ENCODE measurements around the gene METTL15. TPM values are rescaled to one million over a fixed set of nuclear protein-coding genes. Genes with fewer than 3 reads are reported as not detected.
"Not testable (repeated sequence)": the region's sequence is repeated elsewhere in the genome, so short reads cannot be mapped to it uniquely, and the experiment has no call there.

The METTL15 gene
- total RNA-seq, 2 experiments from 2014 or later, result 12.3 to 12.4 TPM

- Mint-ChIP-seq H3K36me3 (ENCODE audit: low read depth) (peaks cover 6% of the 10 kb centered on the region), H3K27me3 (no peaks in the 10 kb centered on the region), H3K27ac (no peak overlapping the region), H3K4me3 (no peak overlapping the region), H3K9me3 (no peaks in the 10 kb centered on the region), H3K4me1 (peaks cover 3% of the 10 kb centered on the region)
- DNase-seq, result no peak
- CTCF ChIA-PET, result no interaction called here
- POLR2A ChIA-PET, result no interaction called here
Observed at GRCh38 chr11:28117712-28118111, 9.5 kb downstream of the METTL15 start.

GRCh38 chr11:28123151-28123581 lies 15.0 kb downstream of the METTL15 start:
- DNase-seq, result no peak
- POLR2A ChIA-PET, result no interaction called here
- Mint-ChIP-seq H3K9me3 (no peaks in the 10 kb centered on the region), H3K27ac (no peak overlapping the region), H3K36me3 (ENCODE audit: low read depth) (peaks cover 13% of the 10 kb centered on the region), H3K4me1 (peaks cover 5% of the 10 kb centered on the region), H3K27me3 (no peaks in the 10 kb centered on the region), H3K4me3 (no peak overlapping the region)
- CTCF ChIA-PET, result interaction anchor here (1.0 kb wide), 1 partner anchor 15 kb away, joined by 3 read pairs; the partner anchor contains the start of genes KIF18A and METTL15

DNA sequence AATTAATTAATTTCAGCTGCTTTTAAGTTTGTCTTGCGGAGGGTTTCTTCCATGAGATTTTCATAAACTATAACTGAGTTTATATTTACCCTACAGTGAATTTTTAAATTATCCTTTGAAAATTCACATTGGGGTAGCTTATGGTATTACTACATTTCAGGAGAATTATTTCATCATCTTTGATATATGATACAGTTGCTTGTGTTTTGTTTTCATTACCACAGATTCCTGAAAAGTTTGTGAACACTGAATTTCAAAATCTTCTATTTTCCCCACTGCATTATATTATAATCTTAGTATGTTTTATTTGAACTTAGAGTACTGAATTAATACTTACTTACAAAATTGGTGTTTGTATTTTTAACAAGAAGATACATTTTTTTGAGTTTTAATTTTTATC lies 24.4 kb downstream of the METTL15 start:
- H3K4me3 Mint-ChIP-seq, result no peak overlapping the region
- H3K36me3 Mint-ChIP-seq (ENCODE audit: low read depth), result peaks cover 23% of the 10 kb centered on the region
- no peak overlapping the region for H3K27ac Mint-ChIP-seq
- no peaks in the 10 kb centered on the region for H3K4me1 Mint-ChIP-seq
- ChIA-PET POLR2A (no interaction called here), CTCF (no interaction called here)
- DNase-seq, result no peak
- H3K27me3 Mint-ChIP-seq, result no peaks in the 10 kb centered on the region
- peaks cover 18% of the 10 kb centered on the region for H3K9me3 Mint-ChIP-seq

- Mint-ChIP-seq H3K27me3 (no peaks in the 10 kb centered on the region), H3K36me3 (ENCODE audit: low read depth) (peaks cover 29% of the 10 kb centered on the region), H3K4me1 (no peaks in the 10 kb centered on the region), H3K9me3 (peaks cover 22% of the 10 kb centered on the region), H3K4me3 (no peak overlapping the region), H3K27ac (no peak overlapping the region)
- CTCF ChIA-PET, result no interaction called here
- DNase-seq, result no peak
- POLR2A ChIA-PET, result no interaction called here
Observed at GRCh38 chr11:28133146-28133545, 25.0 kb downstream of the METTL15 start.

- H3K27me3 Mint-ChIP-seq, POLR2A ChIA-PET, H3K27ac Mint-ChIP-seq, H3K4me3 Mint-ChIP-seq, H3K4me1 Mint-ChIP-seq, CTCF ChIA-PET, DNase-seq: not testable (repeated sequence)
- Mint-ChIP-seq H3K36me3 (ENCODE audit: low read depth) (peaks cover 47% of the 10 kb centered on the region), H3K9me3 (peaks cover 37% of the 10 kb centered on the region)
Observed at GRCh38 chr11:28136157-28136556, 28.0 kb downstream of the METTL15 start.

- DNase-seq, result no peak
- CTCF ChIA-PET, result interaction anchor here (0.6 kb wide), 1 partner anchor 45 kb away, joined by 3 read pairs; no protein-coding TSS in a partner anchor
- peaks cover 38% of the 10 kb centered on the region for H3K9me3 Mint-ChIP-seq
Observed at GRCh38 chr11:28137366-28137765, 29.2 kb downstream of the METTL15 start.

DNA sequence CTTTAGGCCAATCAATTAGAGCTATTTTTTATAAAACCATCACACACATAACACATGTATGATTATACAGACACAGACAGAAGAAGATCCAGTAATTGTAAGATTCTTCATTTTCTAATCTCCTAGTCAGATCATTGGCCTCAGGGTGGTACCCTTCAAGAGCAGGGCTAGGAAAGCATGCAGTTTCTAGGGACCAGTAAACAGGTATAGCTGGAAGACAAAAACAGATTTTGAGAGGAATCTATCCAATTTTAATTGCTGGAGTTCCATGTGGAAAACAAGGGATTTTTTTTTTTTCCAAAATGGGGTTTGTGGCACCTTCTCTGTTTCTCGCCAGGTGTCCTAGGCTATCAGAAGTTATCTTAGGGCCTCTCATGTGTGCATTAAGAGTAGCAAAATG lies 29.6 kb downstream of the METTL15 start:
- DNase-seq, result no peak
- H3K4me3 Mint-ChIP-seq, result no peak overlapping the region
- H3K27ac Mint-ChIP-seq, result no peak overlapping the region
- no peaks in the 10 kb centered on the region for H3K4me1 Mint-ChIP-seq
- ChIA-PET CTCF (interaction anchor here (0.6 kb wide), 1 partner anchor 45 kb away, joined by 3 read pairs; no protein-coding TSS in a partner anchor), POLR2A (no interaction called here)
- H3K27me3 Mint-ChIP-seq, result no peaks in the 10 kb centered on the region
- H3K36me3 Mint-ChIP-seq (ENCODE audit: low read depth), result peaks cover 44% of the 10 kb centered on the region
- H3K9me3 Mint-ChIP-seq, result peaks cover 38% of the 10 kb centered on the region

More at GRCh38 chr11:28137366-28137765, 29.2 kb downstream of the METTL15 start:
- Mint-ChIP-seq H3K27me3 (no peaks in the 10 kb centered on the region), H3K4me1 (no peaks in the 10 kb centered on the region), H3K36me3 (ENCODE audit: low read depth) (peaks cover 44% of the 10 kb centered on the region), H3K4me3 (no peak overlapping the region), H3K27ac (no peak overlapping the region)
- POLR2A ChIA-PET, result no interaction called here

- ChIA-PET POLR2A (no interaction called here), CTCF (no interaction called here)
- peaks cover 33% of the 10 kb centered on the region for H3K9me3 Mint-ChIP-seq
- H3K4me3 Mint-ChIP-seq, result no peak overlapping the region
- peaks cover 42% of the 10 kb centered on the region for H3K36me3 Mint-ChIP-seq (ENCODE audit: low read depth)
- H3K27me3 Mint-ChIP-seq, result no peaks in the 10 kb centered on the region
- H3K27ac Mint-ChIP-seq, result no peak overlapping the region
- no peak for DNase-seq
- no peaks in the 10 kb centered on the region for H3K4me1 Mint-ChIP-seq
Observed at GRCh38 chr11:28139841-28140415, 31.7 kb downstream of the METTL15 start.

- H3K9me3 Mint-ChIP-seq, result peaks cover 31% of the 10 kb centered on the region
- CTCF ChIA-PET, result no interaction called here
Observed at GRCh38 chr11:28140689-28141455, 32.7 kb downstream of the METTL15 start.

GRCh38 chr11:28142724-28143123 lies 34.5 kb downstream of the METTL15 start:
- Mint-ChIP-seq H3K4me1 (peaks cover 2% of the 10 kb centered on the region), H3K4me3 (no peak overlapping the region), H3K9me3 (peaks cover 19% of the 10 kb centered on the region), H3K27ac (no peak overlapping the region), H3K27me3 (no peaks in the 10 kb centered on the region), H3K36me3 (ENCODE audit: low read depth) (peaks cover 25% of the 10 kb centered on the region)
- CTCF ChIA-PET, result no interaction called here
- DNase-seq, result no peak
- POLR2A ChIA-PET, result no interaction called here

More at GRCh38 chr11:28140689-28141455, 32.7 kb downstream of the METTL15 start:
- peaks cover 40% of the 10 kb centered on the region for H3K36me3 Mint-ChIP-seq (ENCODE audit: low read depth)
- DNase-seq, result no peak
- POLR2A ChIA-PET, result no interaction called here
- no peak overlapping the region for H3K27ac Mint-ChIP-seq
- H3K27me3 Mint-ChIP-seq, result no peaks in the 10 kb centered on the region
- H3K4me3 Mint-ChIP-seq, result no peak overlapping the region
- no peaks in the 10 kb centered on the region for H3K4me1 Mint-ChIP-seq

DNA sequence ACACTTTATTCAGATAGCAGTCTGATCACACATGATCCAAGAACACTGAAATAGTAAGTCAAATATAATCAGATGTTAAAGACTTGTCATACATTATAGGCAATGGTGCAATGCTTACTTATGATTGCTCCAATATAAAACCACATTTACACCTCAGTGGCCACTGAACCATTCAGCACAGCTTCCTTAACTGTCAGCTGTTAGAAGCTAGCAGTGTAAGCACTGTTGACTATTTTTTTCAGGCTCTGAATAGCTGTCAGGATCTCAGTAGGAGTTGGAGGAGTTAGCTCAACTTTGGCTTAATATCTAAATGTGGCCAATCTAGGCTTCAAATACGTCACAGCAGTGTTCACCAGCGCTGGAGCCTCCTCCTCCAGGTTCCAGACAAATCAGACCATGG lies 36.6 kb downstream of the METTL15 start:
- Mint-ChIP-seq H3K4me3 (no peak overlapping the region), H3K9me3 (peaks cover 5% of the 10 kb centered on the region), H3K27me3 (no peaks in the 10 kb centered on the region), H3K4me1 (peaks cover 2% of the 10 kb centered on the region), H3K36me3 (ENCODE audit: low read depth) (peaks cover 5% of the 10 kb centered on the region), H3K27ac (no peak overlapping the region)
- ChIA-PET POLR2A (no interaction called here), CTCF (interaction anchor here (1.0 kb wide), 1 partner anchor 9 kb away, joined by 3 read pairs; no protein-coding TSS in a partner anchor)
- no peak for DNase-seq

GRCh38 chr11:28146123-28146751 lies 38.0 kb downstream of the METTL15 start:
- Mint-ChIP-seq H3K9me3 (no peaks in the 10 kb centered on the region), H3K36me3 (ENCODE audit: low read depth) (no peaks in the 10 kb centered on the region), H3K27ac (no peak overlapping the region), H3K4me3 (no peak overlapping the region), H3K4me1 (peaks cover 2% of the 10 kb centered on the region), H3K27me3 (no peaks in the 10 kb centered on the region)
- CTCF ChIA-PET, result no interaction called here
- POLR2A ChIA-PET, result no interaction called here
- no peak for DNase-seq

DNA sequence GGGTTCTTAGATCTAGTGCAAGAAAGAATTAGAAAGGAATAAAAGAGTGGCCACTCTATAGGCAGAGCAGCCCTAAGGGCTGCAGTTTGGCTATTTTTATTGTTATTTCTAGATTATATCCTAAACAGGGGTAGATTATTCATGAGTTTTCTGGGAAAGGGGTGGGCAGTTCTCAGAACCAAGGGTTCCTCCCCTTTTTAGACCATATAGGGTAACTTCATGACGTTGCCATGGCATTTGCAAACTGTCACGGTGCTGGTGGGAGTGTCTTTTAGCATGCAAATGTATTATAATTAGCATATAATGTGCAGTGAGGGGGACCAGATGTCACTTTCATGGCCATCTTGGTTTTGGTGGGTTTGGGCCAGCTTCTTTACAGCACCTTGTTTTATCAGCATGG lies 44.6 kb downstream of the METTL15 start:
- no peaks in the 10 kb centered on the region for H3K27me3 Mint-ChIP-seq
- H3K9me3 Mint-ChIP-seq, result no peaks in the 10 kb centered on the region
- DNase-seq, result no peak
- ChIA-PET CTCF (no interaction called here), POLR2A (no interaction called here)
- H3K36me3 Mint-ChIP-seq (ENCODE audit: low read depth), result peaks cover 9% of the 10 kb centered on the region
- H3K4me3 Mint-ChIP-seq, result no peak overlapping the region
- H3K4me1 Mint-ChIP-seq, result no peaks in the 10 kb centered on the region
- no peak overlapping the region for H3K27ac Mint-ChIP-seq

All from activated CD4-positive, alpha-beta memory T cell treated with anti-CD3 and anti-CD28 coated beads, Interleukin-2, amount 10 ng/mL, durations not matched to agents 7 days and 5 days (primary cell).